NCI-H2227 (cell line): ENCODE measurements around the gene RNF224.

Source experiments
- DNase-seq: peaks from one replicate; lab custom pipeline; 2025; ENCODE audit not compliant: unreplicated experiment; lab: John Stamatoyannopoulos, UW

RNF224 gene

GRCh38 chr9:137191691-137192447 lies 35.4 kb upstream of the RNF224 start:
- DNase-seq, result no peak

- no peak for DNase-seq
Measured at GRCh38 chr9:137192448-137192780, 34.9 kb upstream of the RNF224 start.

- peak; percentile 24 for DNase-seq
Measured at GRCh38 chr9:137192859-137193258, 34.4 kb upstream of the RNF224 start.

- DNase-seq, result no peak
Measured at GRCh38 chr9:137193771-137194170, 33.5 kb upstream of the RNF224 start.

GRCh38 chr9:137194388-137194787 lies 32.9 kb upstream of the RNF224 start:
- no peak for DNase-seq

- no peak for DNase-seq
Measured at GRCh38 chr9:137194909-137195308, 32.4 kb upstream of the RNF224 start.

GRCh38 chr9:137195525-137196220 lies 31.6 kb upstream of the RNF224 start:
- DNase-seq, result no peak

GRCh38 chr9:137198051-137198901 lies 29.0 kb upstream of the RNF224 start:
- no peak for DNase-seq

GRCh38 chr9:137198902-137199283 lies 28.4 kb upstream of the RNF224 start:
- no peak for DNase-seq

GRCh38 chr9:137199411-137200121 lies 27.7 kb upstream of the RNF224 start:
- DNase-seq, result peak; percentile 18

- DNase-seq, result peak; percentile 97
Measured at GRCh38 chr9:137200311-137201204, 26.7 kb upstream of the RNF224 start, which contains the start of gene TPRN. Gene TPRN, minus strand, starts transcription at chr9:137200741. Its CDS starts 30 bp downstream, at chr9:137200711.

- DNase-seq, result no peak
Measured at GRCh38 chr9:137201205-137201868, 26.0 kb upstream of the RNF224 start.

GRCh38 chr9:137202966-137203365 lies 24.3 kb upstream of the RNF224 start:
- no peak for DNase-seq

- DNase-seq, result no peak
Measured at GRCh38 chr9:137204731-137205125, 22.6 kb upstream of the RNF224 start.

- DNase-seq, result peak; percentile 90
Measured at GRCh38 chr9:137205126-137206069, 21.9 kb upstream of the RNF224 start, which contains the start of the genes NDOR1 and TMEM203. Gene NDOR1, plus strand, starts transcription at chr9:137205700. Its CDS starts 78 bp downstream, at chr9:137205778. Gene TMEM203, minus strand, starts transcription at chr9:137205648. Its CDS starts 234 bp downstream, at chr9:137205414.

GRCh38 chr9:137206602-137207001 lies 20.7 kb upstream of the RNF224 start:
- DNase-seq, result no peak

GRCh38 chr9:137211532-137211931 lies 15.8 kb upstream of the RNF224 start:
- no peak for DNase-seq

GRCh38 chr9:137212520-137212919 lies 14.8 kb upstream of the RNF224 start:
- DNase-seq, result no peak
